Panc1 (cell line): ENCODE measurements around the gene DNM1. TPM values are rescaled to one million over a fixed set of nuclear protein-coding genes. Genes with fewer than 3 reads are reported as not detected.

ENCODE experiments used
- ATAC-seq: fragments of 200-7000 bp; cut with Tn5 transposase; 2 replicates; pipeline ENCODE4 v1.9.1; 2020; ENCODE audit warnings: mild to moderate bottlenecking, moderate library complexity
- BruUV-seq: library from RNA; stranded (reverse); fragments of 400-500 nt; replicated peaks from 2 replicates; lab custom pipeline; 2021; lab: Mats Ljungman, UMichigan
- CTCF ChIA-PET: fragments of 300-600 bp; sonication (Branson Sonifier 250); formaldehyde crosslinking; loops from one replicate; lab custom pipeline; 2022; ENCODE audit warnings: antibody characterized with exemption; lab: Charles Lee
- POLR2A ChIA-PET: fragments of 300-600 bp; sonication (Branson Sonifier 250); formaldehyde crosslinking; loops from one replicate; lab custom pipeline; 2022; ENCODE audit warnings: antibody characterized with exemption; lab: Charles Lee
- DNase-seq: peaks from one replicate; pipeline ENCODE4 v3.0.0-alpha.2; 2010; ENCODE audit warnings: low read depth, low spot score
- H3K27ac ChIP-seq: 2 replicates; pipeline ENCODE4 v1.5.1; 2011; ENCODE audit warnings: mild to moderate bottlenecking, low read length, inconsistent platforms
- H3K27me3 ChIP-seq: fragments of 200-500 bp; sonication (Bioruptor generic); 2 replicates; pipeline ENCODE4 v1.6.0; 2014; ENCODE audit warnings: low read length, inconsistent platforms; ENCODE audit not compliant: control insufficient read depth, insufficient read depth
- H3K36me3 ChIP-seq: fragments of 200-500 bp; sonication (Bioruptor generic); 2 replicates; pipeline ENCODE4 v1.5.1; 2014; ENCODE audit warnings: inconsistent platforms, mild to moderate bottlenecking, low read length, moderate library complexity; ENCODE audit not compliant: control insufficient read depth, insufficient read depth
- H3K4me1 ChIP-seq: 2 replicates; pipeline ENCODE4 v1.5.1; 2011; ENCODE audit warnings: inconsistent platforms, mild to moderate bottlenecking, low read length, moderate library complexity; ENCODE audit not compliant: control insufficient read depth, insufficient read depth
- H3K4me3 ChIP-seq, 2 experiments: 2 replicates each; pipeline ENCODE4 v1.5.1; 2011 to 2012; ENCODE audit warnings: low read depth in 2 of 2, low read length in 2 of 2, mild to moderate bottlenecking in 2 of 2, inconsistent platforms in 1 of 2, moderate library complexity in 1 of 2
- H3K9me3 ChIP-seq: fragments of 200-500 bp; sonication (Bioruptor generic); 2 replicates; pipeline ENCODE4 v1.5.1; 2014; ENCODE audit warnings: low read depth, mild to moderate bottlenecking, inconsistent platforms, low read length, moderate library complexity; ENCODE audit not compliant: control insufficient read depth, insufficient read depth
- CTCF ChIP-seq: fragments of 450-650 bp; IDR thresholded peaks from 2 replicates; pipeline ENCODE4 v1.5.1; 2017; ENCODE audit warnings: mild to moderate bottlenecking
- POLR2AphosphoS5 ChIP-seq: IDR thresholded peaks from 2 replicates; pipeline ENCODE4 v1.6.1; 2012; ENCODE audit warnings: mild to moderate bottlenecking, low read depth, low read length, moderate library complexity
- REST ChIP-seq, 2 experiments: IDR thresholded peaks; 2 replicates each; pipeline ENCODE4 v1.6.1; 2011 to 2012; ENCODE audit warnings: low read depth in 2 of 2, control low read depth in 1 of 2, low read length in 1 of 2, mild to moderate bottlenecking in 1 of 2, moderate library complexity in 1 of 2; ENCODE audit not compliant: insufficient read depth in 1 of 2
- SIN3A ChIP-seq: IDR thresholded peaks from 2 replicates; pipeline ENCODE4 v1.6.1; 2012; ENCODE audit warnings: low read depth, mild to moderate bottlenecking, low read length, moderate library complexity, borderline replicate concordance; ENCODE audit not compliant: insufficient read depth
- TCF7L2 ChIP-seq: IDR thresholded peaks from 2 replicates; pipeline ENCODE4 v1.6.1; 2011; ENCODE audit warnings: mild to moderate bottlenecking, low read depth, low read length, inconsistent platforms
- in situ Hi-C: cut with HindIII; loops from 2 replicates; pipeline ENCODE4 v1.10.0; 2016; ENCODE audit warnings: low sequenced_read_pairs, low pct_unique_long_range_greater_than_20kb
- intact Hi-C: fragments of 100-400 bp; cut with micrococcal nuclease; formaldehyde crosslinking; loops from one replicate; pipeline ENCODE4 v1.10.0; 2022; ENCODE audit not compliant: unreplicated experiment
- total RNA-seq: library from RNA; stranded (reverse); gene quantifications from one replicate; pipeline ENCODE4 v1.2.1, GENCODE V29; 2021; ENCODE audit not compliant: unreplicated experiment

The DNM1 gene
- total RNA-seq, 1 experiment from 2014 or later: 18.7 TPM

GRCh38 chr9:128242828-128243214 lies 39.6 kb downstream of the DNM1 start:
- no TSS peak for BruUV-seq
- ChIA-PET POLR2A (no interaction called here), CTCF (no interaction called here)
- intact Hi-C loops (no loop called here), in situ Hi-C loops (no loop called here)
- no peak for TF ChIP-seq TCF7L2
- TF ChIP-seq POLR2AphosphoS5: no peak
- no peak for TF ChIP-seq SIN3A
- no peak for DNase-seq
- Histone ChIP-seq H3K36me3 (no peaks in the 10 kb centered on the region), H3K4me1 (no peaks in the 10 kb centered on the region), H3K4me3 (no peak overlapping the region), H3K27me3 (no peaks in the 10 kb centered on the region), H3K9me3 (no peaks in the 10 kb centered on the region), H3K27ac (no peak overlapping the region)
- no peak for ATAC-seq

GRCh38 chr9:128243215-128244018 lies 40.2 kb downstream of the DNM1 start:
- Histone ChIP-seq H3K4me1 (no peaks in the 10 kb centered on the region), H3K27me3 (no peaks in the 10 kb centered on the region), H3K36me3 (no peaks in the 10 kb centered on the region), H3K27ac (no peak overlapping the region), H3K9me3 (no peaks in the 10 kb centered on the region), H3K4me3 (no peak overlapping the region)
- ATAC-seq (no peak), DNase-seq (no peak)
- ChIA-PET CTCF (no interaction called here), POLR2A (no interaction called here)
- intact Hi-C loops (no loop called here), in situ Hi-C loops (no loop called here)
- BruUV-seq: no TSS peak
- no peak for TF ChIP-seq REST (IDR thresholded peaks at IDR 0.05; ENCODE audit: insufficient read depth in 1 of 2, low read depth in 2 of 2, low read length in 1 of 2)
- TF ChIP-seq CTCF: no peak
- no peak for TF ChIP-seq POLR2AphosphoS5
- TF ChIP-seq TCF7L2: no peak
- TF ChIP-seq SIN3A: no peak
